Measurements from ENCODE around the gene ZNF396.

GRCh38 chr18:35369126-35369525, 8.0 kb downstream of the ZNF396 start:
- no peak for TF ChIP-seq EZH2 (IDR thresholded peaks at IDR 0.05; ENCODE audit: borderline replicate concordance, insufficient read depth, low read depth, low read length, poor library complexity, severe bottlenecking)
- TF ChIP-seq, protein P1, sequence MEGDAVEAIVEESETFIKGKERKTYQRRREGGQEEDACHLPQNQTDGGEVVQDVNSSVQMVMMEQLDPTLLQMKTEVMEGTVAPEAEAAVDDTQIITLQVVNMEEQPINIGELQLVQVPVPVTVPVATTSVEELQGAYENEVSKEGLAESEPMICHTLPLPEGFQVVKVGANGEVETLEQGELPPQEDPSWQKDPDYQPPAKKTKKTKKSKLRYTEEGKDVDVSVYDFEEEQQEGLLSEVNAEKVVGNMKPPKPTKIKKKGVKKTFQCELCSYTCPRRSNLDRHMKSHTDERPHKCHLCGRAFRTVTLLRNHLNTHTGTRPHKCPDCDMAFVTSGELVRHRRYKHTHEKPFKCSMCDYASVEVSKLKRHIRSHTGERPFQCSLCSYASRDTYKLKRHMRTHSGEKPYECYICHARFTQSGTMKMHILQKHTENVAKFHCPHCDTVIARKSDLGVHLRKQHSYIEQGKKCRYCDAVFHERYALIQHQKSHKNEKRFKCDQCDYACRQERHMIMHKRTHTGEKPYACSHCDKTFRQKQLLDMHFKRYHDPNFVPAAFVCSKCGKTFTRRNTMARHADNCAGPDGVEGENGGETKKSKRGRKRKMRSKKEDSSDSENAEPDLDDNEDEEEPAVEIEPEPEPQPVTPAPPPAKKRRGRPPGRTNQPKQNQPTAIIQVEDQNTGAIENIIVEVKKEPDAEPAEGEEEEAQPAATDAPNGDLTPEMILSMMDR (IDR thresholded peaks at IDR 0.05): no peak

Measured in B cell (primary cell).